Esophagus squamous epithelium (tissue), 4 donors: ENCODE measurements around the gene PCBP4.

Source experiments
- POLR2A ChIP-seq, 4 donors: fragments of 450-650 bp; IDR thresholded peaks; one replicate each; pipeline ENCODE4 v1.6.1; 2017; ENCODE audit warnings: antibody characterized with exemption in 4 of 4, mild to moderate bottlenecking in 4 of 4, moderate library complexity in 3 of 4
- TF ChIP-seq, protein P1 (sequence below), 6 experiments: fragments of 450-650 bp in 4 of 6; fragments of 200-600 bp in 2 of 6; sonication (generic) in 2 of 6; IDR thresholded peaks; one replicate each; pipeline ENCODE4 v1.5.1; 2016 to 2019; ENCODE audit warnings: antibody characterized with exemption in 6 of 6, mild to moderate bottlenecking in 4 of 6, moderate library complexity in 4 of 6

- no peak for TF ChIP-seq POLR2A (IDR thresholded peaks at IDR 0.05)
- TF ChIP-seq, protein P1, sequence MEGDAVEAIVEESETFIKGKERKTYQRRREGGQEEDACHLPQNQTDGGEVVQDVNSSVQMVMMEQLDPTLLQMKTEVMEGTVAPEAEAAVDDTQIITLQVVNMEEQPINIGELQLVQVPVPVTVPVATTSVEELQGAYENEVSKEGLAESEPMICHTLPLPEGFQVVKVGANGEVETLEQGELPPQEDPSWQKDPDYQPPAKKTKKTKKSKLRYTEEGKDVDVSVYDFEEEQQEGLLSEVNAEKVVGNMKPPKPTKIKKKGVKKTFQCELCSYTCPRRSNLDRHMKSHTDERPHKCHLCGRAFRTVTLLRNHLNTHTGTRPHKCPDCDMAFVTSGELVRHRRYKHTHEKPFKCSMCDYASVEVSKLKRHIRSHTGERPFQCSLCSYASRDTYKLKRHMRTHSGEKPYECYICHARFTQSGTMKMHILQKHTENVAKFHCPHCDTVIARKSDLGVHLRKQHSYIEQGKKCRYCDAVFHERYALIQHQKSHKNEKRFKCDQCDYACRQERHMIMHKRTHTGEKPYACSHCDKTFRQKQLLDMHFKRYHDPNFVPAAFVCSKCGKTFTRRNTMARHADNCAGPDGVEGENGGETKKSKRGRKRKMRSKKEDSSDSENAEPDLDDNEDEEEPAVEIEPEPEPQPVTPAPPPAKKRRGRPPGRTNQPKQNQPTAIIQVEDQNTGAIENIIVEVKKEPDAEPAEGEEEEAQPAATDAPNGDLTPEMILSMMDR (IDR thresholded peaks at IDR 0.05), result no peak
Observed at GRCh38 chr3:51945031-51945840, 22.0 kb downstream of the PCBP4 start.
